NCI-H345 (cell line): ENCODE measurements around the gene CPNE5.
A peak's percentile ranks its signal among the peaks of the same experiment; 100 is the strongest.

Source experiments
- DNase-seq: peaks from one replicate; lab custom pipeline; 2025; lab: John Stamatoyannopoulos, UW

CPNE5 gene

GRCh38 chr6:36857325-36857724 is 18.1 kb upstream of the CPNE5 start:
- DNase-seq = no peak

GRCh38 chr6:36856277-36856676 is 17.0 kb upstream of the CPNE5 start:
- DNase-seq = no peak

- no peak for DNase-seq
Observed at GRCh38 chr6:36855750-36856149, 16.5 kb upstream of the CPNE5 start.

GRCh38 chr6:36853325-36853724 is 14.1 kb upstream of the CPNE5 start:
- no peak for DNase-seq

- no peak for DNase-seq
Observed at GRCh38 chr6:36852481-36853147, 13.4 kb upstream of the CPNE5 start.

- DNase-seq = no peak
Observed at GRCh38 chr6:36851626-36852025, 12.4 kb upstream of the CPNE5 start.

GRCh38 chr6:36851149-36851614 is 11.9 kb upstream of the CPNE5 start:
- peak; percentile 62 for DNase-seq

- DNase-seq = no peak
Observed at GRCh38 chr6:36850021-36850420, 10.8 kb upstream of the CPNE5 start.

GRCh38 chr6:36848658-36849441 is 9.6 kb upstream of the CPNE5 start:
- no peak for DNase-seq

- no peak for DNase-seq
Observed at GRCh38 chr6:36847991-36848390, 8.7 kb upstream of the CPNE5 start.

GRCh38 chr6:36847152-36847551 is 7.9 kb upstream of the CPNE5 start:
- no peak for DNase-seq

- DNase-seq = no peak
Observed at GRCh38 chr6:36845233-36845632, 6.0 kb upstream of the CPNE5 start.

GRCh38 chr6:36844232-36845170 is 5.3 kb upstream of the CPNE5 start:
- DNase-seq = no peak

- no peak for DNase-seq
Observed at GRCh38 chr6:36843170-36843569, 3.9 kb upstream of the CPNE5 start.

- no peak for DNase-seq
Observed at GRCh38 chr6:36841756-36842155, 2.5 kb upstream of the CPNE5 start.

GRCh38 chr6:36840432-36841403 is 1.5 kb upstream of the CPNE5 start:
- DNase-seq = no peak

- DNase-seq = peak; percentile 55
Observed at GRCh38 chr6:36839749-36840431, 646 bp upstream of the CPNE5 start.

- DNase-seq = no peak
Observed at GRCh38 chr6:36837686-36838085, 1.6 kb downstream of the CPNE5 start.

- DNase-seq = no peak
Observed at GRCh38 chr6:36837022-36837339, 2.3 kb downstream of the CPNE5 start.

- peak; percentile 45 for DNase-seq
Observed at GRCh38 chr6:36836111-36837021, 2.9 kb downstream of the CPNE5 start.
